ENCODE data around the gene YLPM1. TPM values are rescaled to one million over a fixed set of nuclear protein-coding genes. Genes with fewer than 3 reads are reported as not detected.
"Not testable (repeated sequence)": the region's sequence is repeated elsewhere in the genome, so short reads cannot be mapped to it uniquely, and the experiment has no call there.

The YLPM1 gene
- total RNA-seq, 1 donor from 2014 or later: 88.3 TPM

GRCh38 chr14:74754157-74754556 lies 9.0 kb upstream of the YLPM1 start:
- no peaks in the 10 kb centered on the region for H3K27me3 Mint-ChIP-seq (ENCODE audit: unreplicated experiment)
- H3K9me3 Mint-ChIP-seq (ENCODE audit: unreplicated experiment): peaks cover 3% of the 10 kb centered on the region
- H3K27ac Mint-ChIP-seq (ENCODE audit: unreplicated experiment): no peak overlapping the region
- H3K4me3 Mint-ChIP-seq (ENCODE audit: unreplicated experiment): no peak overlapping the region
- TF ChIP-seq CTCF (IDR thresholded peaks at IDR 0.05): no peak
- DNase-seq (ENCODE audit: extremely low spot score, unreplicated experiment): no peak
- H3K36me3 Mint-ChIP-seq (ENCODE audit: unreplicated experiment): peaks cover 2% of the 10 kb centered on the region
- H3K4me1 Mint-ChIP-seq (ENCODE audit: unreplicated experiment): no peaks in the 10 kb centered on the region

GRCh38 chr14:74754899-74755298 lies 8.2 kb upstream of the YLPM1 start:
- no peak for DNase-seq (ENCODE audit: extremely low spot score, unreplicated experiment)
- TF ChIP-seq CTCF (IDR thresholded peaks at IDR 0.05): no peak
- no peak overlapping the region for H3K27ac Mint-ChIP-seq (ENCODE audit: unreplicated experiment)
- no peaks in the 10 kb centered on the region for H3K4me1 Mint-ChIP-seq (ENCODE audit: unreplicated experiment)
- peaks cover 3% of the 10 kb centered on the region for H3K9me3 Mint-ChIP-seq (ENCODE audit: unreplicated experiment)
- no peaks in the 10 kb centered on the region for H3K27me3 Mint-ChIP-seq (ENCODE audit: unreplicated experiment)
- H3K4me3 Mint-ChIP-seq (ENCODE audit: unreplicated experiment): no peak overlapping the region
- peaks cover 2% of the 10 kb centered on the region for H3K36me3 Mint-ChIP-seq (ENCODE audit: unreplicated experiment)

GRCh38 chr14:74756326-74756725 lies 6.8 kb upstream of the YLPM1 start:
- Mint-ChIP-seq H3K9me3 (ENCODE audit: unreplicated experiment) (peaks cover 3% of the 10 kb centered on the region), H3K27ac (ENCODE audit: unreplicated experiment) (no peak overlapping the region)
- no peak for TF ChIP-seq CTCF (IDR thresholded peaks at IDR 0.05)

GRCh38 chr14:74758505-74758904 lies 4.6 kb upstream of the YLPM1 start:
- not testable (repeated sequence) for H3K4me1 Mint-ChIP-seq (ENCODE audit: unreplicated experiment); DNase-seq (ENCODE audit: extremely low spot score, unreplicated experiment); H3K36me3 Mint-ChIP-seq (ENCODE audit: unreplicated experiment); H3K9me3 Mint-ChIP-seq (ENCODE audit: unreplicated experiment); H3K4me3 Mint-ChIP-seq (ENCODE audit: unreplicated experiment); H3K27me3 Mint-ChIP-seq (ENCODE audit: unreplicated experiment); H3K27ac Mint-ChIP-seq (ENCODE audit: unreplicated experiment)

More at GRCh38 chr14:74756326-74756725, 6.8 kb upstream of the YLPM1 start:
- no peak overlapping the region for H3K4me3 Mint-ChIP-seq (ENCODE audit: unreplicated experiment)
- H3K27me3 Mint-ChIP-seq (ENCODE audit: unreplicated experiment): peaks cover 2% of the 10 kb centered on the region
- H3K4me1 Mint-ChIP-seq (ENCODE audit: unreplicated experiment): no peaks in the 10 kb centered on the region
- H3K36me3 Mint-ChIP-seq (ENCODE audit: unreplicated experiment): peaks cover 2% of the 10 kb centered on the region
- no peak for DNase-seq (ENCODE audit: extremely low spot score, unreplicated experiment)

- H3K9me3 Mint-ChIP-seq (ENCODE audit: unreplicated experiment): no peaks in the 10 kb centered on the region
- peaks cover 2% of the 10 kb centered on the region for H3K27me3 Mint-ChIP-seq (ENCODE audit: unreplicated experiment)
- peaks cover 49% of the 10 kb centered on the region for H3K4me1 Mint-ChIP-seq (ENCODE audit: unreplicated experiment)
- peak overlapping the region; percentile 90 for H3K4me3 Mint-ChIP-seq (ENCODE audit: unreplicated experiment)
- H3K27ac Mint-ChIP-seq (ENCODE audit: unreplicated experiment): peak overlapping the region; percentile 86
- H3K36me3 Mint-ChIP-seq (ENCODE audit: unreplicated experiment): peaks cover 9% of the 10 kb centered on the region
- no peak for DNase-seq (ENCODE audit: extremely low spot score, unreplicated experiment)
- no peak for TF ChIP-seq CTCF (IDR thresholded peaks at IDR 0.05)
Measured at GRCh38 chr14:74763803-74764531, 851 bp downstream of the YLPM1 start.

All from osteocyte (in vitro differentiated cells).